GM20000 (cell line): Measurements from ENCODE around the gene SPOCK1.

Source experiments
- DNase-seq: peaks from one replicate; pipeline ENCODE4 v3.0.0; 2012; ENCODE audit warnings: low spot score
- CTCF ChIP-seq: IDR thresholded peaks from 2 replicates; pipeline ENCODE4 v1.5.1; 2012; ENCODE audit warnings: mild to moderate bottlenecking, control low read depth; ENCODE audit errors: extremely low read depth, missing control alignments

The SPOCK1 gene

DNA sequence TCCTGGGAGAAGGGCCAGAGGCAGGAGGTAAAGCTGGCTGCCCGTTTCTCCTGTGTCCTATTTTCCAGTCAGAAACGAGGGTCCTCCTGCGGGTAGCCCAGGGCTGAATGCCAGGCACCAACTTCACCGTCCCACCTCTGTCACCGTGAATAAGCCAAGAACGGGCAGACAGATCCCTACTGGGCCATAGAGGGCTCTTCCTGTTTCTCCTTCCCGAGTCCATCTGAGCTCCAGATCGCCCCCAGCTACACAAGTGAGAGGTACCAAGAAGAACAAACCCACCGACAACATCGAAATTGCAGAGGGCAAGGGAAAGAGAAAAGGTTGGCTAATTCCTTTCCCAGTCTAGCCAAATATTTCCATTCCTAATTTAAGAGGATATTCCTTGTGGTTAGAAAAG, 93.7 kb downstream of the SPOCK1 start:
- TF ChIP-seq CTCF = no peak
- DNase-seq = no peak

DNA sequence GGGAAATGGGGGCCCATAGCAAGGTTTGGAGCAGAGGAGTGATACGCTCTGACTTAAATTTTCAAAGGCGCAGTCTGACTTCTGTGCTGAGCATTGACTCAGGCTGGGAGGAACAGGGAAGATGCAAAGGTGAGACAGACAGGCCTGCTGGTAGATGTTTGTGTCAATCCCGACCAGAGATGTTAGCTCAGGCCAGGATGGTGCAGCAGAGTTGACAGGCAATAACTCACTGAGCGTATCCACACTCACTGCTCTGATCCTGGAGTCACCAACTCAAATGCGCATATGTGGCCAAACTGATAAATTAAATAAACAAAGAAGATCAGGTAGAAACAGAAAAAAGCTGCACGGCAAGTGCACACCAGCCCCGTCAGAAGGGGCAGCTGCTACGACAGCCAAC, 95.3 kb downstream of the SPOCK1 start:
- TF ChIP-seq CTCF = no peak
- DNase-seq = no peak

GRCh38 chr5:137402436-137403187, 96.5 kb downstream of the SPOCK1 start:
- no peak for TF ChIP-seq CTCF
- DNase-seq = no peak

DNA sequence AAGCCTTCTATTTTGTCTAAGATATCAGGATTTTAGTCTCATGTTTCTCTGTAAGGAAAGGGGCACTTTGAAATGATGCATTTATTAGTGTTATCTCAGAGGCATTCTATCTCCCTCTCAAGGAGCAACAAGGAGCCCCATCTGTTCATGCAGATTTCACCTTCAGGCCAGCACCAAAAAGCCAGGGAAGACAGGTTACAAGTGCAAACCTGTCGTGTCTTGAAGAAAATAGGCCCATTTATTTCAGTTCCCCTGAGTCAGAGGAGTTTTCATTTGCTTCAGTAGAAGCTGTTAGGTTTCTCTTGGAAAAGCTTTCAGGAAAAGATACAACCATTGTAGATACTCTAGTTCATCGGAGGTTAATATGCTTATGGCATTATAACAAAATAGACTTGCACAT, 97.2 kb downstream of the SPOCK1 start:
- DNase-seq = no peak
- no peak for TF ChIP-seq CTCF

DNA sequence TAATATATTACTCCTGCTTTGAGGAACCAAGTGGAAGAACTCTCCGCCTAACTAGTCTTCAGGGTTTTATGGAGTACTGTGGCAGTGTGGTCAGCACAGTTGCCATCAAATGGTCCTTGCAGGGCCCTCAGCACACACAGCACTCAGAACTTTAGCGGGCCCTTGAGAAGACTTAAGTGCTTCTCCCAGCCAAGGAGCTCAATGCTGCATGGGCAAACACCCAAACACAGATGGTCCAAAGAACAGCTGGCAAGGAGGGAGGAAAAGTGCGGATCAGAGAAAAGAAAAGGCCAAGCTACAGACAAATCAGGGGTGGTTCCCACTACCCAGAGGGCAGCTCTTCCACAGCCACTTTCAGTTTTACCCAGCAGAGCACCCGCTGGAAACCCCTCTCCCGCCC, 98.6 kb downstream of the SPOCK1 start:
- no peak for TF ChIP-seq CTCF
- DNase-seq = no peak

DNA sequence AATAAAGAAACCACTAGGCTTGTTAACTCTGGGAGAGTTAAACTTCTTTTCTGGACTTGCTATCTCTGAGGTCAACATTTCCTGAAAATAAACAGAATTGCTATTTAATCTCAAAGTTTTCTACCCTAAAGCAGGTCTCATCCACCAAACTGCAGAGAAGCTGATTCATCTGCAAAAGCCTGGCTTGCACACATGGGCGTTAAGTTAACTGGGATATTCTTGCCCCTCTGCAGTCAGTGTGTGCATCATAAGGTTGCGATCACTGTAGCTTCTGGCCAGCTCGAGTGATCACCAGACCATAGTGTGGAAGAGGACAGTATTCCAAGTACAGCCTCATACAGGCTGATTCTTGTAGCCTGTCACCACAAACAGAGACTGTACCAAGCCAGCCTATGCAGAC, 99.2 kb downstream of the SPOCK1 start:
- no peak for DNase-seq
- no peak for TF ChIP-seq CTCF

DNA sequence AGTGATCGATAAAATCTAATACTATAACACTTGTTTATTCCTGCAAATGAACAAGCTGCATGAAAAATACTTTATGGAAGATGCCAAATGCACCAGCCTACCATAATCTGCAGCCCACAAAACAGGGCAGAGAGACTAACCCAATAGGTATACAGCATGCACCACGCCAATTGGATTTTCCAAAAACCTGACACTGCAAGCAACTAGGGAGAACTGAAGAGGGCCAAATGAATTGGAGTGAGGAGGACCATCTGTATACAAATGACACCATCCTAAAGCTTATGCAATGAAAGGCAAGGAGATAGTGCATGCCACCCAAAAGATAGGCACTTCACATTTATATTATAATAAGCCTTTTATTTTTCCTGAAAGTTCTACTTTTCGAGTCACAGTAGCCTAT, 100.4 kb downstream of the SPOCK1 start:
- DNase-seq = no peak
- TF ChIP-seq CTCF = no peak
